GM12873 (cell line): ENCODE measurements around the gene CAMTA1.

Source experiments
- TF ChIP-seq, protein P1 (sequence below): IDR thresholded peaks from 2 replicates; pipeline ENCODE4 v1.5.1; 2012; ENCODE audit warnings: low read depth, mild to moderate bottlenecking, moderate library complexity, low read length, control low read depth; ENCODE audit not compliant: insufficient read depth; ENCODE audit errors: missing control alignments

Gene CAMTA1

DNA sequence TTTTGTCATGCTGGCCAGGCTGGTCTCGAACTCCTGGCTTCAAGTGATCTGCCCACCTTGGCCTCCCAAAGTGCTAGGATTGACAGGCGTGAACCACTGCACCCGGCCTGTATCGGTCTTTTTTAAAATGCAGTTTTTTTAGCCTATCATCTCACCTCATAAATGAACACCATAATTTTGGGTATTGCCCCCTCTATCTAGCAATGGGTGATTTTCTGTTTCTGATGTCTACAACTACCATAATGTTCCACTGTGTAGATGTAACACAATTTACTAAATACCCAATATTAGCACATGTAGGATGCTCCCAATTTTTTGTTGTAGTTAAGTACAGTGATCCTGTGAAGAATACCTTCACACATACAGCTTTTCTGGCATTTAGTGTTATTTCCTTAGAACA is 2.0 kb upstream of the CAMTA1 start:
- TF ChIP-seq, protein P1, sequence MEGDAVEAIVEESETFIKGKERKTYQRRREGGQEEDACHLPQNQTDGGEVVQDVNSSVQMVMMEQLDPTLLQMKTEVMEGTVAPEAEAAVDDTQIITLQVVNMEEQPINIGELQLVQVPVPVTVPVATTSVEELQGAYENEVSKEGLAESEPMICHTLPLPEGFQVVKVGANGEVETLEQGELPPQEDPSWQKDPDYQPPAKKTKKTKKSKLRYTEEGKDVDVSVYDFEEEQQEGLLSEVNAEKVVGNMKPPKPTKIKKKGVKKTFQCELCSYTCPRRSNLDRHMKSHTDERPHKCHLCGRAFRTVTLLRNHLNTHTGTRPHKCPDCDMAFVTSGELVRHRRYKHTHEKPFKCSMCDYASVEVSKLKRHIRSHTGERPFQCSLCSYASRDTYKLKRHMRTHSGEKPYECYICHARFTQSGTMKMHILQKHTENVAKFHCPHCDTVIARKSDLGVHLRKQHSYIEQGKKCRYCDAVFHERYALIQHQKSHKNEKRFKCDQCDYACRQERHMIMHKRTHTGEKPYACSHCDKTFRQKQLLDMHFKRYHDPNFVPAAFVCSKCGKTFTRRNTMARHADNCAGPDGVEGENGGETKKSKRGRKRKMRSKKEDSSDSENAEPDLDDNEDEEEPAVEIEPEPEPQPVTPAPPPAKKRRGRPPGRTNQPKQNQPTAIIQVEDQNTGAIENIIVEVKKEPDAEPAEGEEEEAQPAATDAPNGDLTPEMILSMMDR: no peak

DNA sequence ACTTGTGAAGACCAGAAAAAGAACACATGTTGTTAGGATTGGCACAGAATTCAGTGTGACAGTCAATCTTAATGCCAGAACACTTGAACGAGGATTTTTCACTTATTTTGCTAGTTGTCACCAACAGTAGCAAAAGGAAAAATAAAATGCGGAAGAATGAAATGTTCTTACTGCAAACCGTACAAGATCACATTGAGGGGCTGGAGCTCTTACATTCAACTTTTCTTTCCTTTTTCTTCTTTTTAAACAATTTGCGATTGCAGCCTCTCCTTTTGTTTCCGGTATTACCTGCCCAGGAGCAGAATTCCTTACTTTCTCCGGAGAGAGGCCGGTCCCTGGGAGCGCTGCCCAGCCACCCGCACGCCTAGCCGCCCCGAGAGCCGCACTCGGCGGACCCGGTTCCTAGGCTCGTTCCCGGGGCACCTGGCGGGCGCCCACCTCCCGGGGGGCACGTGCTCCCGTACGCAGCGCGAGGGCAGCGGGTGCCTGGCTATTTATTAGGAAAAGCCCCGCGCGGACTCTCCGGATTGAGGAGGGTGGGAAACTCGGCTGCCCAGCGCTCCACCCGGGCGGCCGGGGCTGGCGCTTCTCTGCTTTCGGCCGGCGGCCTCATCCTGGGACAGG is 1.2 kb upstream of the CAMTA1 start:
- TF ChIP-seq, protein P1: no peak

DNA sequence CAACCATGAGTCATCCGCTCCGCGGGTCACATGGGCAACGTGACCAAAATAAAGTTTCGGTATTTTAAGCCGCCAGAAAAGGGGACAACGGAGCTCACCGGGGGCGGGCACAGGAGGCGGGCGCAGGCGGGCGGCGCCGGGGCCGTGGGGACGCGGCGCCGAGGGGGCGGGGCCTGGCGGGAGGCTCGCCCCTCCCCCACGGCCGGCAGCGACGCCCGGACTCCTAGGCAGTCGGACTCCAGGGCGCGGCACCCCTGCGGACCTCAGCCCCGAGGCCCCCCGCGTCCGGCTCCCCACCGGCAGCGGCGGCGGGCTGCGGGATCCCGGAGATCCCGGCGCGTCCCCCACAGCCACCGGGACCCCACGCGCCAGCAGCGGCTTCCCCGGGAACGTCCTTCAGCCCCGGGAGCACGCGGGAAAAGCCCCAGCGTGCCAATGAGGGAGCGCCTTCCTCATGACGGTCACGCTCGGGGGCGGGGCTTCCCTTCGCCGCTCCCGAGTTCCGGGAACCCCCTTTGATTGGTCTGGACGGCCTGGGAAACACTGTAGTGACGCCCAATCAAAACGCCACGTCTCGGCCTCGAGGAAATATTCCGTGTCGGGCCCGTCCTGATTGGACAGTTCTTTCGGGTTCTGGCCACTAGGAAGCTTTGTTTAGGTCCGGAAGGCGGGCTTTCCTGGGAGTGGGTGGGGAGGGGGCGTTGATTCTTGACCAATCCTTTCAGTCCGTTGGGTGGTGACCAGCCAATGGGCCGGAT is 515 bp upstream of the CAMTA1 start:
- TF ChIP-seq, protein P1: no peak

DNA sequence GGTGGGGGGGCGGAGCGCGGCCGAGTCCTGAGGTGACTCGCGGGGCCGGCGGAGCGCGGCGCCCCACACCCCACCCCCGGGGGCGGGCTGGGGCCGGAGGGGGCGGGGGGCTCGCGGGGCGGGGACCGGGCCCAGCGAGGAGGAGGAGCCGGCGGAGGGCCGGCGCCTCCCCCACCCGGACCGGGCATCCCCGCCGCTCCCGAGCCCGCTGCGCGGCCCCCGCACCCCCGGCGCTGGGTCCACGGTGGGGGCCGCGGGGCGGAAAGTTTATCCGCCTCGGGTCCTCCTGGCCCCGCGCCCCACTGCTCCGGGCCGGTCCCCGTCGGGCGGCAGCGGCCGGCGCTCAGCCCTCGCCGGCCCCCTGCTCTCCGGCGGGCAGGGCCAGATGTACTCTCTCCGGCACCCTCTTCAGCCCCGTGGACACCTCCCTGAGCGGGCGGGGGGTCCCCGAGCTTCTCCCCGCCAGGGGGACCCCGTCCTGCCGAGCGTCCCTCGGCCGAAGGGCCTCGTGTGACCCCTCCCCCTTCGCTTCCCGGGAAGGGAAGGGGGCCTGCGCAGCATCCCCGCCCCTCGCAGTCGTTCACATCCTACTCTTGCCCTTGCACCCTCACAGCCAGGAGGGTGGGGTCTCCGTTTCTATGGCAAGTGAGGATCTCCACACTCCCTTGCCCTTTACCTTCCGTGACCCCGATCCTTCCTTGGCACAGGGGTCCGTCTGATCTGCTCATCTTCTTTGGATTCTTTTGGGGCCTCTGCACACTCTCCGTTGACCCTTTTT is 663 bp downstream of the CAMTA1 start:
- TF ChIP-seq, protein P1: peak; percentile 6

DNA sequence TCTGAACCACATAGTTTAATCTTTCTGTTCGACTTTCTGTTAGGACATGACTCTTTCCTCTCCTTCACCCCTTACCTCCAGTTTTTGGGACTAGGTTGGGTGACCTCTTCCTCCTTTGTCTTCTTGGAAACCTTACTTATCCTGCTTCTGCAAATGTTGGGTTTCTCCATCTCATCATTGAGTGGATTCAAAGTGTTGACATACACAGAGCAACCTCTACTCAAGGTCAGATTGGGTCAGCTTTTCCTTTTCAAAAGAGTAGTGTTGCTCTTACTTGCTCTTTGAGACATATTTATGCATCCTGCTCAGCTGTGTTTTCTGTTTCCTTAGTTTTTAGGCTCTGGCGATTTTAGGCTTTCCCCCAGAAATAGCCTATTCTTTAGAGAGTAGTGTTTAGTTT is 3.7 kb downstream of the CAMTA1 start:
- TF ChIP-seq, protein P1: no peak

DNA sequence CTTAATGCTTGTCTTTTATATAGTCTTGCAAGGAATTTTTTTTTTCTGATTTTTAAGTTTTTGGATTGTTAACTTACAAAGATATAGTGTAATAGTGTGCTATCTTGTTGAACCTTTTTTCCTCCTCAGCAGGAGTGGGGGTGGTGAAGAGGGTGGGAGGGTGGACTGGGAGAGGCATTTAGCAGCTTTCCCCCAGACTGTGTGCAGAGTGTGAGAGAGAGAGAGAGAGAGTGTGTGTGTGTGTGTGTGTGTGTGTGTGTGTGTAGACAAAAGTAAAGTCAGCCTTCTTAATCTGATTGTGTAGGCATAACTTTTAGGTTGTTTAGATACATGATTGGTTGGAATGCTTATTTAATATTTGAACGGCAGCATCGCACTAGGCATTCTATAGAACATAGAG is 4.9 kb downstream of the CAMTA1 start:
- TF ChIP-seq, protein P1: no peak

DNA sequence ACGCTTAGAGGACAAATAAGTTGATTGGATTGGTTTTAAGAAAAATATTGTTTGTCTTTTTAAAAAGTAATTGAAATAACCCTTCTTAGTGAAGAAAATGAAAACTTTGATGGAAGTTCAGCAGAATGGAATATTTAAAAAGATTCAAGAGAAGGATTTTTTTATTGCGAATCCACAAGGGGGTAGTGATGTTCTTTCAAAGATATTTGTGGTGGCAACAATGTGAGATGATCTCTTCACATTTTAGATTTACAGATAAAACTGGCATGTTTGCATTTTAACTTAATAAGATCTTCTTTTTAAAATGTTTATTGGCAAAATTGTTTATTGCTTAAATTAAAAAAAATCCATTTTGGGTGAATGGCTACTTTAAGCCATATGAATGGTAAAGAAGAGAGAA is 8.9 kb downstream of the CAMTA1 start:
- TF ChIP-seq, protein P1: peak; percentile 28
